DND-41 (cell line): ENCODE data around the gene IBTK.

ENCODE experiments used
- ATAC-seq: fragments of 200-7000 bp; cut with Tn5 transposase; 3 replicates; pipeline ENCODE4 v1.9.1; 2021; ENCODE audit warnings: low read depth; ENCODE audit not compliant: insufficient read depth
- DNase-seq: peaks from one replicate; pipeline ENCODE4 v3.0.0-alpha.2; 2020
- H2AFZ ChIP-seq: 2 replicates; pipeline ENCODE4 v1.6.0; 2012; ENCODE audit warnings: low read depth, low read length
- H3K27ac ChIP-seq: 2 replicates; pipeline ENCODE4 v1.5.1; 2012; ENCODE audit warnings: low read length, inconsistent platforms
- H3K27me3 ChIP-seq: fragments of 200-600 bp; sonication (generic); 2 replicates; pipeline ENCODE4 v1.6.0; 2012; ENCODE audit warnings: low read length, mild to moderate bottlenecking, inconsistent platforms; ENCODE audit not compliant: insufficient read depth, poor library complexity
- H3K36me3 ChIP-seq: 2 replicates; pipeline ENCODE4 v1.5.1; 2012; ENCODE audit warnings: low read length, inconsistent platforms; ENCODE audit not compliant: insufficient read depth
- H3K4me1 ChIP-seq: 2 replicates; pipeline ENCODE4 v1.5.1; 2012; ENCODE audit warnings: mild to moderate bottlenecking, low read length; ENCODE audit not compliant: insufficient read depth
- H3K4me2 ChIP-seq: 2 replicates; pipeline ENCODE4 v1.6.0; 2012; ENCODE audit warnings: mild to moderate bottlenecking, moderate library complexity, low read length, inconsistent platforms; ENCODE audit not compliant: insufficient read depth
- H3K4me3 ChIP-seq, 2 experiments: fragments of 200-600 bp in 1 of 2; shearing (Covaris generic) in 1 of 2; 2 replicates each; pipeline ENCODE4 v1.5.1; 2012 to 2016; ENCODE audit warnings: inconsistent platforms in 2 of 2, low read length in 2 of 2, mild to moderate bottlenecking in 2 of 2, low read depth in 1 of 2, moderate library complexity in 1 of 2
- H3K79me2 ChIP-seq: 2 replicates; pipeline ENCODE4 v1.6.0; 2012; ENCODE audit warnings: low read length, inconsistent platforms; ENCODE audit not compliant: insufficient read depth
- H3K9ac ChIP-seq: 2 replicates; pipeline ENCODE4 v1.6.0; 2012; ENCODE audit warnings: low read depth, mild to moderate bottlenecking, inconsistent platforms, low read length, moderate library complexity
- H3K9me3 ChIP-seq: 2 replicates; pipeline ENCODE4 v1.5.1; 2012; ENCODE audit warnings: low read length, moderate library complexity, mild to moderate bottlenecking, inconsistent platforms; ENCODE audit not compliant: insufficient read depth, severe bottlenecking
- H4K20me1 ChIP-seq: 2 replicates; pipeline ENCODE4 v1.6.0; 2012; ENCODE audit warnings: low read length; ENCODE audit not compliant: insufficient read depth
- EZH2 ChIP-seq: IDR thresholded peaks from 3 replicates; pipeline ENCODE4 v1.6.1; 2012; ENCODE audit warnings: borderline replicate concordance, low read depth, mild to moderate bottlenecking, moderate library complexity, low read length, inconsistent platforms; ENCODE audit not compliant: severe bottlenecking
- TF ChIP-seq, protein P1 (sequence below): IDR thresholded peaks from 2 replicates; pipeline ENCODE4 v1.5.1; 2012; ENCODE audit warnings: borderline replicate concordance, low read length, moderate library complexity, mild to moderate bottlenecking; ENCODE audit not compliant: poor library complexity, severe bottlenecking; ENCODE audit errors: extremely low read depth

IBTK gene

DNA sequence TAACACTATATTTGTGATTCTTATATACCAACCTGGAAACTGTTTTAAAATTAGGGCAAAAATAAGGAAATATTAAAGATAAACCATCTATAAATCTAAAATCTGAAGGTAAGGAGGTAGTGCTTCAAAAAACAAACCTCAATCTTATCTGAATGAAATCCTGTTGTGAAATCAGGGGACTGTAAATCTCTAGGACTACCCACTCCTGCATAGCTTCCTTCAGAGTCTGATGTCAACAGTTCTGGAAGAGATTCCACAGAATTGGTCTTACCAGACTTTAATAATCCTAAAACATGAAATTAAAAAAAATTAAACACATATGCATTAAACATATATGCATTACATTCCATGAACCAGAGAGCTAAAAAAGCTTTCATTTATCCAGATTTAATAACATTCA is 51.4 kb downstream of the IBTK start:
- DNase-seq, result no peak
- H3K27me3 ChIP-seq, result no peaks in the 10 kb centered on the region
- no peak for TF ChIP-seq EZH2
- TF ChIP-seq, protein P1, sequence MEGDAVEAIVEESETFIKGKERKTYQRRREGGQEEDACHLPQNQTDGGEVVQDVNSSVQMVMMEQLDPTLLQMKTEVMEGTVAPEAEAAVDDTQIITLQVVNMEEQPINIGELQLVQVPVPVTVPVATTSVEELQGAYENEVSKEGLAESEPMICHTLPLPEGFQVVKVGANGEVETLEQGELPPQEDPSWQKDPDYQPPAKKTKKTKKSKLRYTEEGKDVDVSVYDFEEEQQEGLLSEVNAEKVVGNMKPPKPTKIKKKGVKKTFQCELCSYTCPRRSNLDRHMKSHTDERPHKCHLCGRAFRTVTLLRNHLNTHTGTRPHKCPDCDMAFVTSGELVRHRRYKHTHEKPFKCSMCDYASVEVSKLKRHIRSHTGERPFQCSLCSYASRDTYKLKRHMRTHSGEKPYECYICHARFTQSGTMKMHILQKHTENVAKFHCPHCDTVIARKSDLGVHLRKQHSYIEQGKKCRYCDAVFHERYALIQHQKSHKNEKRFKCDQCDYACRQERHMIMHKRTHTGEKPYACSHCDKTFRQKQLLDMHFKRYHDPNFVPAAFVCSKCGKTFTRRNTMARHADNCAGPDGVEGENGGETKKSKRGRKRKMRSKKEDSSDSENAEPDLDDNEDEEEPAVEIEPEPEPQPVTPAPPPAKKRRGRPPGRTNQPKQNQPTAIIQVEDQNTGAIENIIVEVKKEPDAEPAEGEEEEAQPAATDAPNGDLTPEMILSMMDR, result no peak
- H3K4me1 ChIP-seq, result no peaks in the 10 kb centered on the region
- no peak overlapping the region for H3K4me3 ChIP-seq
- ATAC-seq, result no peak
- H2AFZ ChIP-seq, result no peak overlapping the region
- no peaks in the 10 kb centered on the region for H3K9me3 ChIP-seq
- H3K27ac ChIP-seq, result no peak overlapping the region
- H3K36me3 ChIP-seq, result peaks cover 94% of the 10 kb centered on the region
- H3K4me2 ChIP-seq, result no peak overlapping the region
- no peaks in the 10 kb centered on the region for H4K20me1 ChIP-seq
- H3K79me2 ChIP-seq, result no peaks in the 10 kb centered on the region
- H3K9ac ChIP-seq, result no peak overlapping the region

DNA sequence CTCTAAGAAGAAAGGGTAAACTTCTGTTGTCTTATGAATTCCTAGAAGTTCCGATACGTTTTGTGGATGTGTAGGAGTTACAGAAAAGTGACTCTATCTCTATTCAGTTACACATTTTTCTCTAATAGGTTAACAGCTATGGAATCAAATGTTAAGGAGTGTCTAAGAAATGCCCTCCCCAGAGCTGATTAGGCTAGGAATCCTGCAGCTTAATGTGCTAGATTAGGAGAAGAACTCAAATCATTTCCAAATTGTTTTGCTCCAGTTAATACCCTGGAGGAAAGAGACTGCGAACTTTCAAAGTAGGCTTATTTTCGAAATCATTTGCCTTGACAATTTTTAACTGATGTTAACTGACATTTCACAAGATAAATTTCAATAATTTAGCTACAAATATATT is 51.9 kb downstream of the IBTK start:
- Histone ChIP-seq H2AFZ (no peak overlapping the region), H3K36me3 (peaks cover 95% of the 10 kb centered on the region), H3K4me2 (no peak overlapping the region), H3K9me3 (no peaks in the 10 kb centered on the region), H3K9ac (no peak overlapping the region), H3K27me3 (no peaks in the 10 kb centered on the region), H3K4me3 (no peak overlapping the region), H3K79me2 (no peaks in the 10 kb centered on the region), H3K4me1 (no peaks in the 10 kb centered on the region), H4K20me1 (no peaks in the 10 kb centered on the region), H3K27ac (no peak overlapping the region)
- no peak for DNase-seq
- no peak for ATAC-seq
- TF ChIP-seq, protein P1, result no peak
- TF ChIP-seq EZH2, result no peak

DNA sequence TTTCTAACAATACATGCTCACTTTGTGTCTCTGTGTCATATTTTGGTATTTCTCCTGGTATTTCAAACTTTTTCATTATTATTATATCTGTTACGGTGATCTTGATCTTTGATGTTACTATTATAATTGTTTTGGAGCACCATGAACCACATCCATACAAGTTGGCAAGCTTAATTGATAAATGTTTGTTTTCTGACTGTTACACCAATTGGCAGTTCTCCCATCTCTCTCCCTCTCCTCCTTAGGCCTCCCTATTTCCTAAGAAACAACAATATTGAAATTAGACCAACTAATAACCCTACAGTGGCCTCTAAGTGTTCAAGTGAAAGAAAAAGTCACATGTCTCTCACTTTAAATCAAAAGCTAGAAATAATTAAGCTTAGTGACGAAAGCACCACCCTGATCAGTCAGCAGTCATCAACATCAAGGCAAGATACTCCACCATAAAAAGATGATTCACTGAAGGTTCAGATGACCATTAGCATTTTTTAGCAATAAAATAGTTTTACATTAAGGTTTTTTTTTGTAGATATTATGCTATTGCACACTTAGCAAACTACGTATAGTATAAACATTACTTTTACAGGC is 61.5 kb downstream of the IBTK start:
- no peak for DNase-seq
- Histone ChIP-seq H3K9ac (no peak overlapping the region), H4K20me1 (no peaks in the 10 kb centered on the region), H3K4me3 (no peak overlapping the region), H3K27ac (no peak overlapping the region), H3K4me1 (no peaks in the 10 kb centered on the region), H3K9me3 (no peaks in the 10 kb centered on the region), H3K4me2 (no peak overlapping the region), H3K36me3 (peaks cover 90% of the 10 kb centered on the region), H2AFZ (no peak overlapping the region), H3K27me3 (no peaks in the 10 kb centered on the region), H3K79me2 (no peaks in the 10 kb centered on the region; the same call in 1 of the 2 replicates)
- TF ChIP-seq, protein P1, result no peak
- TF ChIP-seq EZH2, result no peak
- no peak for ATAC-seq
